ENCODE measurements around the gene PCNA. TPM values are rescaled to one million over a fixed set of nuclear protein-coding genes. Genes with fewer than 3 reads are reported as not detected.
A peak's percentile ranks its signal among the peaks of the same experiment; 100 is the strongest.

The PCNA gene
- total and polyA plus RNA-seq, 3 experiments from 2014 or later, result 58.4 to 662 (median 654) TPM

DNA sequence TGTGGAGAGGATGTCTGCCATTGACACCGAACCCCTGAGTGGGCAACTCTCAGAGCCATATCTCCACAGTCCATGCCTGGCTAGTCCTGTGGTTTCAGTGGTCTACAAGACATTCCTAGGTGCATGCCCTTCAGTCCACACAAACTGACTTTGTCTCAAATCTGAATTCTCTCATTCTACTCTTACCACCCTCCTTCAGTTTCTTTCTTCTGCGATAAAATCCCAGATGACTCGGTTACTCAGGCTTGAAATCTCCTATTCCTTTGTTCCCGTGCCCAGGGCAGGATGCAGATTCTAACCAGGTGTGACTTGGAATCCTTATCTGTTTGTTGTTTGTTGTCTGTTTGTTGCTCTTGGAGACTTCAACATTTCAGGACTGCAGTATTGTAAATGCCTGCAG lies 16.3 kb upstream of the PCNA start:
- peaks cover 10% of the 10 kb centered on the region for H3K4me1 ChIP-seq (ENCODE audit: insufficient read depth, low read length)
- Mint-ChIP-seq H3K4me3 (no peak overlapping the region), H3K36me3 (peaks cover 0 to 32% (median 11%) of the 10 kb centered on the region in 3 donors), H3K4me1 (peaks cover 37 to 60% (median 42%) of the 10 kb centered on the region in 3 donors), H3K9me3 (no peaks in the 10 kb centered on the region), H3K27me3 (no peaks in the 10 kb centered on the region), H3K27ac (peak overlapping the region in 3 of 8 donors; percentile 56 to 66 (median 66))
- DNase-seq, result no peak
- H3K4me3 ChIP-seq (ENCODE audit: low read length), result no peak overlapping the region
- no peaks in the 10 kb centered on the region for H3K27me3 ChIP-seq (ENCODE audit: insufficient read depth, low read length, poor library complexity, severe bottlenecking)
- CTCF ChIA-PET, result interaction anchor here (0.6 kb wide), 1 partner anchor 138 kb away, joined by 3 read pairs; no protein-coding TSS in a partner anchor
- no peaks in the 10 kb centered on the region for H3K36me3 ChIP-seq (ENCODE audit: insufficient read depth, low read length)
- H3K9me3 ChIP-seq (ENCODE audit: low read length), result no peaks in the 10 kb centered on the region
- no peak overlapping the region for H3K27ac ChIP-seq (ENCODE audit: low read depth, low read length)
- POLR2A ChIA-PET, result no interaction called here

GRCh38 chr20:5135363-5136012 lies 15.7 kb upstream of the PCNA start:
- H3K27ac ChIP-seq (ENCODE audit: low read depth, low read length), result no peak overlapping the region
- POLR2A ChIA-PET, result interaction anchor here (1.1 kb wide), 1 partner anchor 9 kb away, joined by 3 read pairs; the partner anchor contains the start of gene CDS2

GRCh38 chr20:5133998-5134397 lies 14.2 kb upstream of the PCNA start:
- CTCF ChIA-PET, result no interaction called here
- H3K4me3 ChIP-seq (ENCODE audit: low read length), result no peak overlapping the region
- no peak for DNase-seq
- H3K27ac Mint-ChIP-seq, result no peak overlapping the region
- H3K9me3 Mint-ChIP-seq, result no peaks in the 10 kb centered on the region
- no peaks in the 10 kb centered on the region for H3K9me3 ChIP-seq (ENCODE audit: low read length)
- H3K4me1 ChIP-seq (ENCODE audit: insufficient read depth, low read length), result peaks cover 10% of the 10 kb centered on the region
- H3K4me1 Mint-ChIP-seq, result peaks cover 26 to 48% (median 29%) of the 10 kb centered on the region in 3 donors
- H3K27ac ChIP-seq (ENCODE audit: low read depth, low read length), result no peak overlapping the region
- H3K36me3 Mint-ChIP-seq, result peaks cover 0 to 27% (median 8%) of the 10 kb centered on the region in 3 donors
- no peaks in the 10 kb centered on the region for H3K36me3 ChIP-seq (ENCODE audit: insufficient read depth, low read length)
- H3K27me3 ChIP-seq (ENCODE audit: insufficient read depth, low read length, poor library complexity, severe bottlenecking), result no peaks in the 10 kb centered on the region
- no peaks in the 10 kb centered on the region for H3K27me3 Mint-ChIP-seq
- no peak overlapping the region for H3K4me3 Mint-ChIP-seq
- POLR2A ChIA-PET, result no interaction called here

More at GRCh38 chr20:5135363-5136012, 15.7 kb upstream of the PCNA start:
- peak overlapping the region in 1 of 8 donors; percentile 17 for H3K27ac Mint-ChIP-seq
- no peaks in the 10 kb centered on the region for H3K27me3 Mint-ChIP-seq
- no peaks in the 10 kb centered on the region for H3K27me3 ChIP-seq (ENCODE audit: insufficient read depth, low read length, poor library complexity, severe bottlenecking)
- H3K9me3 ChIP-seq (ENCODE audit: low read length), result no peaks in the 10 kb centered on the region
- CTCF ChIA-PET, result no interaction called here
- H3K36me3 Mint-ChIP-seq, result peaks cover 0 to 33% (median 11%) of the 10 kb centered on the region in 3 donors
- DNase-seq, result no peak
- H3K9me3 Mint-ChIP-seq, result no peaks in the 10 kb centered on the region
- H3K36me3 ChIP-seq (ENCODE audit: insufficient read depth, low read length), result no peaks in the 10 kb centered on the region
- H3K4me1 Mint-ChIP-seq, result peaks cover 35 to 57% (median 39%) of the 10 kb centered on the region in 3 donors
- H3K4me3 Mint-ChIP-seq, result peak overlapping the region in 1 of 7 donors; percentile 32
- no peak overlapping the region for H3K4me3 ChIP-seq (ENCODE audit: low read length)
- H3K4me1 ChIP-seq (ENCODE audit: insufficient read depth, low read length), result peaks cover 10% of the 10 kb centered on the region

- H3K9me3 ChIP-seq (ENCODE audit: low read length), result no peaks in the 10 kb centered on the region
- ChIA-PET CTCF (interaction anchor here (1.3 to 1.6 kb wide), 3 partner anchors 61 to 92 kb away, joined by 3 to 5 read pairs (median 4); no protein-coding TSS in a partner anchor), POLR2A (interaction anchor here (1.1 kb wide), 1 partner anchor 12 kb away, joined by 5 read pairs; the partner anchor contains the start of gene PCNA)
- H3K27me3 ChIP-seq (ENCODE audit: insufficient read depth, low read length, poor library complexity, severe bottlenecking), result no peaks in the 10 kb centered on the region
- H3K4me3 ChIP-seq (ENCODE audit: low read length), result no peak overlapping the region
- H3K4me1 ChIP-seq (ENCODE audit: insufficient read depth, low read length), result peaks cover 27% of the 10 kb centered on the region
- no peak for DNase-seq
- peaks cover 36 to 58% (median 38%) of the 10 kb centered on the region in 3 donors for H3K4me1 Mint-ChIP-seq
- H3K9me3 Mint-ChIP-seq, result no peaks in the 10 kb centered on the region
- H3K36me3 Mint-ChIP-seq, result peaks cover 0 to 33% (median 5%) of the 10 kb centered on the region in 3 donors
- H3K27ac Mint-ChIP-seq, result peak overlapping the region in 3 of 8 donors; percentile 11 to 49 (median 40)
- H3K4me3 Mint-ChIP-seq, result peak overlapping the region in 1 of 7 donors; percentile 5
- no peak overlapping the region for H3K27ac ChIP-seq (ENCODE audit: low read depth, low read length)
- H3K27me3 Mint-ChIP-seq, result no peaks in the 10 kb centered on the region
- no peaks in the 10 kb centered on the region for H3K36me3 ChIP-seq (ENCODE audit: insufficient read depth, low read length)
Measured at GRCh38 chr20:5131502-5131901, 11.7 kb upstream of the PCNA start.

DNA sequence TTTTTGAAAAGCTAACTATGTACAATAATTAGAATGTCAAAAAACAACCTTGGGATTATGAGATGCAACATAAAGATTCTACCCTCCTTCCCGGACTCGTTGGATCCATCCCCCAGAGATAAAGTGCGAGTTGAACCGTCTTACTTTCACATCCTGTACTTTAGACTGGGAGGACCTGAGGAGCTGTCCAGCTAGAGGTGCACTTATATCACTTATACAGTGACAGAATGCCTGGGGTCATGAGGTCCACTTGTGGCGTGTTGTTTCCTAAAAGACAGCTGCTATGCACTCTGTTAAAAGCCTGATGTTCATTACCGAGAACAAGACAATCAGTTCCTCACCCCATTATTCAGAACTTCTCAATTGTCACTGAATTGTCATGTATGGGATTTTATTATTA lies 9.1 kb upstream of the PCNA start:
- H3K4me1 ChIP-seq (ENCODE audit: insufficient read depth, low read length), result peaks cover 26% of the 10 kb centered on the region
- Mint-ChIP-seq H3K4me1 (peaks cover 30 to 47% (median 35%) of the 10 kb centered on the region in 3 donors), H3K27me3 (no peaks in the 10 kb centered on the region), H3K36me3 (peaks cover 0 to 20% (median 5%) of the 10 kb centered on the region in 3 donors), H3K9me3 (no peaks in the 10 kb centered on the region), H3K4me3 (peak overlapping the region; percentile 23 to 85 (median 48)), H3K27ac (peak overlapping the region in 6 of 8 donors; percentile 84 to 98 (median 96))
- H3K27me3 ChIP-seq (ENCODE audit: insufficient read depth, low read length, poor library complexity, severe bottlenecking), result no peaks in the 10 kb centered on the region
- ChIA-PET CTCF (interaction anchor here (1.5 to 1.7 kb wide), 3 partner anchors 63 to 72 kb away, joined by 3 to 5 read pairs (median 4); no protein-coding TSS in a partner anchor), POLR2A (interaction anchor here (0.5 to 1.2 kb wide), 2 partner anchors 9 to 695 kb away, joined by 3 read pairs; partner anchors contain the start of gene PCNA)
- H3K27ac ChIP-seq (ENCODE audit: low read depth, low read length), result no peak overlapping the region
- H3K36me3 ChIP-seq (ENCODE audit: insufficient read depth, low read length), result no peaks in the 10 kb centered on the region
- no peaks in the 10 kb centered on the region for H3K9me3 ChIP-seq (ENCODE audit: low read length)
- no peak for DNase-seq
- no peak overlapping the region for H3K4me3 ChIP-seq (ENCODE audit: low read length)

GRCh38 chr20:5127859-5128424 lies 8.2 kb upstream of the PCNA start:
- Mint-ChIP-seq H3K4me1 (peaks cover 27 to 43% (median 35%) of the 10 kb centered on the region in 3 donors), H3K27me3 (no peaks in the 10 kb centered on the region), H3K36me3 (peaks cover 0 to 17% (median 6%) of the 10 kb centered on the region in 3 donors), H3K27ac (peak overlapping the region; percentile 84 to 99 (median 97)), H3K9me3 (no peaks in the 10 kb centered on the region), H3K4me3 (peak overlapping the region; percentile 81 to 98 (median 91))
- Histone ChIP-seq H3K9me3 (ENCODE audit: low read length) (no peaks in the 10 kb centered on the region), H3K36me3 (ENCODE audit: insufficient read depth, low read length) (no peaks in the 10 kb centered on the region), H3K27me3 (ENCODE audit: insufficient read depth, low read length, poor library complexity, severe bottlenecking) (no peaks in the 10 kb centered on the region), H3K4me1 (ENCODE audit: insufficient read depth, low read length) (peaks cover 26% of the 10 kb centered on the region), H3K27ac (ENCODE audit: low read depth, low read length) (peak overlapping the region; percentile 99), H3K4me3 (ENCODE audit: low read length) (peak overlapping the region; percentile 84)
- POLR2A ChIA-PET, result interaction anchor here (1.2 to 2.1 kb wide), 3 partner anchors 8 to 12 kb away, joined by 3 to 11 read pairs (median 3); partner anchors contain the start of gene PCNA
- DNase-seq, result no peak
- CTCF ChIA-PET, result interaction anchor here (1.6 to 1.9 kb wide), 6 partner anchors 59 to 95 kb away, joined by 3 to 37 read pairs (median 8); no protein-coding TSS in a partner anchor

- H3K4me3 ChIP-seq (ENCODE audit: low read length), result peak overlapping the region; percentile 84
- H3K27ac Mint-ChIP-seq, result peak overlapping the region; percentile 84 to 99 (median 97)
Measured at GRCh38 chr20:5127204-5127858, 7.6 kb upstream of the PCNA start.

More at GRCh38 chr20:5127204-5127858, 7.6 kb upstream of the PCNA start:
- H3K36me3 Mint-ChIP-seq, result peaks cover 0 to 17% (median 7%) of the 10 kb centered on the region in 3 donors
- no peaks in the 10 kb centered on the region for H3K9me3 Mint-ChIP-seq
- no peaks in the 10 kb centered on the region for H3K27me3 Mint-ChIP-seq
- H3K4me3 Mint-ChIP-seq, result peak overlapping the region; percentile 81 to 98 (median 94)
- H3K9me3 ChIP-seq (ENCODE audit: low read length), result no peaks in the 10 kb centered on the region
- H3K27me3 ChIP-seq (ENCODE audit: insufficient read depth, low read length, poor library complexity, severe bottlenecking), result no peaks in the 10 kb centered on the region
- CTCF ChIA-PET, result interaction anchor here (1.0 to 2.1 kb wide), 15 partner anchors 14 to 321 kb away, joined by 3 to 37 read pairs (median 7); no protein-coding TSS in a partner anchor
- POLR2A ChIA-PET, result interaction anchor here (0.6 to 2.1 kb wide), 9 partner anchors 8 to 321 kb away, joined by 3 to 15 read pairs (median 3); no protein-coding TSS in a partner anchor
- peak; percentile 65 to 88 (median 75) for DNase-seq
- H3K4me1 ChIP-seq (ENCODE audit: insufficient read depth, low read length), result peaks cover 26% of the 10 kb centered on the region
- H3K27ac ChIP-seq (ENCODE audit: low read depth, low read length), result peak overlapping the region; percentile 99
- no peaks in the 10 kb centered on the region for H3K36me3 ChIP-seq (ENCODE audit: insufficient read depth, low read length)
- H3K4me1 Mint-ChIP-seq, result peaks cover 27 to 42% (median 35%) of the 10 kb centered on the region in 3 donors
